ENCODE measurements around the gene CHRM2.

DNA sequence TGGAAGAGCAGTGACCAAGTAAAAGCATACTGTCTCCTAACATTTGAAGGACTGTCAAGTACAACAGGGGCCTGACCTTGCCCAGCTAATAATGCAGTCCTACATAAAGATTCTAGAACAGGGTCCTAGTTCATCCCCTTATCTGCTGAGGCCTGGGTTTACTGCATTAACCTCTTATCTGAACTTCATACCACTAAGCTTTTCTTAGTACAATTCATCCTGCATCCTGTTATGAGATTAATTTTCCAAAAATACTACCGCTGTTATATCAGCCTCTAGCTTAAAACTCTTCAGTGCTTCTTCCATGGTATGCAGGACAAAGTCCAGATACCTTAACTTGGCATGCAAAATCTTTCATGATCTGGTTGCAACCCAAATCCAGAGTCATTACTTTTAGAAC, 72.5 kb downstream of the CHRM2 start:
- TF ChIP-seq, protein P1, sequence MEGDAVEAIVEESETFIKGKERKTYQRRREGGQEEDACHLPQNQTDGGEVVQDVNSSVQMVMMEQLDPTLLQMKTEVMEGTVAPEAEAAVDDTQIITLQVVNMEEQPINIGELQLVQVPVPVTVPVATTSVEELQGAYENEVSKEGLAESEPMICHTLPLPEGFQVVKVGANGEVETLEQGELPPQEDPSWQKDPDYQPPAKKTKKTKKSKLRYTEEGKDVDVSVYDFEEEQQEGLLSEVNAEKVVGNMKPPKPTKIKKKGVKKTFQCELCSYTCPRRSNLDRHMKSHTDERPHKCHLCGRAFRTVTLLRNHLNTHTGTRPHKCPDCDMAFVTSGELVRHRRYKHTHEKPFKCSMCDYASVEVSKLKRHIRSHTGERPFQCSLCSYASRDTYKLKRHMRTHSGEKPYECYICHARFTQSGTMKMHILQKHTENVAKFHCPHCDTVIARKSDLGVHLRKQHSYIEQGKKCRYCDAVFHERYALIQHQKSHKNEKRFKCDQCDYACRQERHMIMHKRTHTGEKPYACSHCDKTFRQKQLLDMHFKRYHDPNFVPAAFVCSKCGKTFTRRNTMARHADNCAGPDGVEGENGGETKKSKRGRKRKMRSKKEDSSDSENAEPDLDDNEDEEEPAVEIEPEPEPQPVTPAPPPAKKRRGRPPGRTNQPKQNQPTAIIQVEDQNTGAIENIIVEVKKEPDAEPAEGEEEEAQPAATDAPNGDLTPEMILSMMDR (IDR thresholded peaks at IDR 0.05; ENCODE audit: control extremely low read depth in 1 of 3, insufficient read depth in 1 of 3, low read depth in 1 of 3, low read length in 3 of 3): no peak
- TF ChIP-seq POLR2AphosphoS5 (IDR thresholded peaks at IDR 0.05; ENCODE audit: low read depth, low read length) (no peak), POLR2A (IDR thresholded peaks at IDR 0.05; ENCODE audit: control extremely low read depth in 1 of 2, low read depth in 2 of 2, low read length in 2 of 2) (no peak), JUND (IDR thresholded peaks at IDR 0.05; ENCODE audit: low read length) (no peak), RAD21 (IDR thresholded peaks at IDR 0.05 in 1 of 2, conservative IDR thresholded peaks at IDR 0.05 in 1 of 2; ENCODE audit: low read depth in 2 of 2, low read length in 2 of 2) (no peak), KDM5A (IDR thresholded peaks at IDR 0.05; ENCODE audit: low read length) (no peak), BACH1 (IDR thresholded peaks at IDR 0.05; ENCODE audit: low read length) (no peak), CBX5 (IDR thresholded peaks at IDR 0.05; ENCODE audit: low read depth, low read length) (no peak), ZNF274 (IDR thresholded peaks at IDR 0.05; ENCODE audit: borderline replicate concordance, extremely low read depth, low read length) (no peak), CBX8 (IDR thresholded peaks at IDR 0.05; ENCODE audit: borderline replicate concordance, low read depth, low read length) (no peak), JUN (IDR thresholded peaks at IDR 0.05; ENCODE audit: low read depth, low read length) (no peak)
- TF ChIP-seq, protein P2, sequence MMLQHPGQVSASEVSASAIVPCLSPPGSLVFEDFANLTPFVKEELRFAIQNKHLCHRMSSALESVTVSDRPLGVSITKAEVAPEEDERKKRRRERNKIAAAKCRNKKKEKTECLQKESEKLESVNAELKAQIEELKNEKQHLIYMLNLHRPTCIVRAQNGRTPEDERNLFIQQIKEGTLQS (IDR thresholded peaks at IDR 0.05; ENCODE audit: insufficient read depth, low read depth, low read length): no peak

All from H1 (cell line).